Stimulated activated CD8-positive, alpha-beta memory T cell treated with anti-CD3 and anti-CD28 coated beads, Interleukin-7, amount 100 ng/mL, for 1 hour (primary cell): ENCODE results near the gene SLC39A11.
"Not testable (repeated sequence)": the region's sequence is repeated elsewhere in the genome, so short reads cannot be mapped to it uniquely, and the experiment has no call there.

Source experiments
- DNase-seq, 2 donors: peaks; one replicate each; pipeline ENCODE4 v3.0.0-alpha.2; 2020; ENCODE audit warnings: low read depth in 2 of 2

The SLC39A11 gene

GRCh38 chr17:73107191-73107590 lies 14.7 kb upstream of the SLC39A11 start:
- no peak for DNase-seq

DNA sequence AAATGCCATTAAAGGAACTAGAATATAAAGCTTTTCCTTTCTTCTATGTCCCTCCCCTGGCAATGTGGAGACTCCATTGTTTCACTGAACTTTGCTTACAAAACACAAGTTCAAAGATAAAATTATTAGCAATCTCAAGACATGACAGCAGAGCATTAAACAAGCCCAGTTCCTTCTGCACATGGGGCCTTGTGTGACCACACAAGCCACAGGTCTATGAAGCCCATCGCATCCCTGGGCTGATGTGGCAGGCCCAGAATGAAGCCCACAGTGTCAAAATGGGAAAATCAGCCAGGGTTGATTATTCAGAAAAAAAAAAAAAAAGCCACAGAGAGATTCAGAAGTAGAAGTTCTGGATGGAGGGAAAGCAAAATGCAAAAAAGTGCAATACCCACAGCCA lies 12.9 kb upstream of the SLC39A11 start:
- DNase-seq = no peak

DNA sequence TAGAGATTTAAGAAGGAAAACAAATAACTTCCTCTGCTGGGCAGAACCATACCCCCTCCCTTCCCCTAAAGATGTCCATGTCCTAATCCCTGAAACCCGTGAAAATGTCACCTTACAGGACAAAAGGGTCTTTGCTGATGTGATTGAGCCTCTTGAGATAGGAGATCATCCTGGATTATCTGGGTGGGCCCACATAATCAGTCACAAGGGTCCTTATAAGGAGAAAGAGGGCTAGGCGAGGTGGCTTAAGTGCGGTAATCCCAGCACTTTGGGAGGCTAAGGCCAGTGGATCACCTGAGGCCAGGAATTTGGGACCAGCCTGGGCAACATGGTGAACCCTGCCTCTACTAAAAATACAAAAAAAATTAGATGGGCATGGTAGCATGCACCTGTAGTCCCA lies 12.0 kb upstream of the SLC39A11 start:
- no peak for DNase-seq

DNA sequence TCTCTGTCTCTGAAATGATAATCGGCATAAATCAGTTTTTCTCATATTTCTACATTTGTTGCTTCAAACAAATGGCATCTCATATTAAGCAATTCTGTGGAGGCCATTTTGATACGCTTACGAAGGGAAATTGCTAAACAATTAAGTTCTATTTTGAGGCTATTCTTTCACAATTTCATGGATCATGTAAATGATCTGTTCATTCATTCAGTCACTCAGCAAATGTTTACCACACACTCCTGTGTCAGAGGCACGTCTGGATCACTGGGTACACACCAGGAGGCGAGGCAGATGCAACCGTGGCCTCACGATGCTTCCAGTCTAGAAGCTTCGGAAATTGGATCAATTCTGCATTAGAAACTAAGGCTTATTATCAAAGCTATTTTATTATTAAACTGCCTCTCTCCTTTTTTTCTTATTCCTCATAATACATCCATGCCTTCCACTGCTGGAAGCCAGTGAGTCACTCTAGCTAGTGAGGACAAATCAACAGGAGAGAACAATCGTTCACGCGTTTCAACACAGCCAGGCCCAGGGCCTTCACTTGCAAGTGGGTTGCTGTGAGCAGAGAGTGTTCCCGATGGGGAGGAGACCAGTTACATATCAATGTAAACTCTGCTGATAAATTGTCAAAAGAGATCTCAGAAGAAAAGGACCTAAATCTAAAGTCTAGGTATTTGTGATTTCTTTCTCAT lies 11.3 kb upstream of the SLC39A11 start:
- DNase-seq = no peak

DNA sequence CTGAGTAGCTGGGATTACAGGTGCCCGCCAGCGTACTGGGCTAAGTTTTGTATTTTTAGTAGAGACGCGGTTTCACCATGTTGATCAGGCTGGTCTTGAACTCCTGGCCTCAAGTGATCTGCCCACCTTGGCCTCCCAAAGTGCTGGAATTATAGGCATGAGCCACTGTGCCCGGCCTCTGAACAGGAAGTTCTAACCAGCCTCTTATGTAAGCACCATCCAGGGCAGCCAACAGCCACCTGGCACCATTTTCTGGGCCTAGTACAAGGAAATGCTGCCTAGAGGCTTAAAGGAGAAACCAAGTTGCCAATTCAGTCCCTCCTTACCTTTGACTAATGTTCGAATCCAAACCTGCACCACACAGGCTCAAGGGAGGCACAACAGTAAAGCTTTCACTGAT lies 8.5 kb upstream of the SLC39A11 start:
- DNase-seq = no peak

GRCh38 chr17:73100363-73100762 lies 7.9 kb upstream of the SLC39A11 start:
- no peak for DNase-seq

- no peak for DNase-seq
These were observed 7.0 kb upstream of the SLC39A11 start for GRCh38 chr17:73099511-73099910.

- DNase-seq = no peak
These were observed 6.4 kb upstream of the SLC39A11 start for GRCh38 chr17:73098919-73099318.

- DNase-seq = not testable (repeated sequence)
These were observed 5.7 kb upstream of the SLC39A11 start for GRCh38 chr17:73097973-73098765.

DNA sequence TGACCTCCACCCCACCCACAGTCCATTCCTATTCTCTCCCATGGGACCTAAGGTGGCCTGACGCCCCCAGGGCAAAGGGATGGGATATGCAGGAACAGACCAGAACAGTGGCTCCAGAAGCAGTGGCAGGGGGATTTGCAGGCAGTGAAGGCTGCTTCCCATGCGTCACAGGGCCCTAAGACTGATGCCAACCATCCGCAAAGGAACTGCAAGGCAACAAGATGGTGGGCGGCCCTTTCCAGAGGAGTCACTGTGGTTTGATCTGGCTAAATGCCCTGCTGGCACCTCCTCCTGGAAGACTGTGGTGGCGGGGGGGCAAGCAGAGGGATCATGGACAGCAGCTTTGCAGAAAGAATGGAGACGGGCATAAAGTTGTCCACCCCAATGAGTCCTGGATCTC lies 4.4 kb upstream of the SLC39A11 start:
- DNase-seq = no peak

GRCh38 chr17:73096211-73096610 lies 3.7 kb upstream of the SLC39A11 start:
- DNase-seq = no peak

DNA sequence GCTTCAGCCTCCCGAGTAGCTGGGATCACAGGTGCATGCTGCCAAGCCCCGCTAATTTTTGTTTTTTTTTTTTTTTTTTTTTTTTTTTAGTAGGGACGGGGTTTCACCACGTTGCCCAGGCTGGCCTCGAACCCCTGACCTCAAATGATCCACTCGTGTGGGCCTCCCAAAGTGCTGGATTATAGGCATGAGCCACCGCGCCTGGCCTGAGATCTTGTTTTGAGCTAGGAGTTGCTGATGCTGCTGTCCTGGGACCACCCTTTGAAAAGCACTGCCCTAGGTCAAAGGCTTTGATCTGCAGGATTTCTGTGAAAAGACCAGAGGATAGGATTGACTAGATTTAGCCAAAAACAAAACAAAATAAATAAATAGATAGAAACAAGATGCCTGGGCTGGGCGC lies 798 bp upstream of the SLC39A11 start:
- no peak for DNase-seq

DNA sequence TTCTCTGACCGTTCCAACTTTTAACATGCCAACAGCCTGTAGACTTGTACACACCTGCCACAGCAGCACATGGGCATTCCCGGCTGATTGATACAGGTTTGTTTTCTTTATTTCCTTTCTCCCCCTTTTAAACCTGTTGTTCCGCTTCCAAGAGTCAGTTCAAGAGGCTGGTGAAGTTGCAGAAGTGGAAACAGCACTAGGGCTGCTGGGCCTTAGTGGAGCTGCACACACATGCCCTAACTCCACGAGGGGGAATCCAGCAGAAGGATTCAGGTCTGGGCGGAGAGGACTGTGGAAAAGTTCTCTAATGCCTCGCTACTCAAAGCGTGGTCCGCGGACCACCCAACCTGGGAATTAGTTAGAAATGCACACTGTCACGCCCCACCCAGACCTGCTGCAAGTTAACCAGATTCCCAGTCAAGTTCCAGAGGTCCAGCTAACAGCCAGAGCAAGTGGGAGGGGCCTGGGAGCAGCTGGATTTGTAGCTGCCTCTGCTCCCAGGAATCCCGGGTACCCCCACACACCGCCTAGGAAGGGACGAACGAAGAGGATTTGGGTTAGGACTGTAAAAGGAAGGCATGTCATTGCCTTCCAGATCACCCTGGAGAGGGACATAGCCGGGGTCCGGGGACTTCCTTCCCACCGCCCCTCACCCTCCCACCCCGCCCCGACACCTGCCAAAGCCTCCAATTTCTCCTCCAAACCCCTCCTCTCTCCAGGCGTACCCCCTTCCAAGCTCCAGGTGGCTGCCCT lies 542 bp downstream of the SLC39A11 start:
- no peak for DNase-seq

DNA sequence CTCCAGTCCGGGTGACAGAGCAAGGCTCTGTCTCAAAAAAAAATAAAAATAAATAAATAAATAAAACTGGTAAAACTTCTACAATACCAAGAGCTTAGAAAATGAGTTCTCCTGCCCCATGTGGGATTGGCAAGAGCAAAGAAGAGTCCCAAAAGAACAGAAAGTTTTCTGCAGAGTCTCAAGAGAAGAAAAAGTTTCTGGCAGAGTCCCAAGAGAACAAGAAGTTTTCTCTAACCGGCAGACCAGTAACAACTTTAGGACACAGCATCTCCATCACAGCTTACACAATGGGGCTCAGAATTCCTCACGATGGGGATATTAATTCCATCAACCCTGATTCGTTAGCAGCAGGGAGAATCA lies 1.1 kb downstream of the SLC39A11 start:
- DNase-seq = no peak

- DNase-seq = no peak
These were observed 1.9 kb downstream of the SLC39A11 start for GRCh38 chr17:73090396-73091202.

- DNase-seq = no peak
These were observed 2.9 kb downstream of the SLC39A11 start for GRCh38 chr17:73089322-73090317.

DNA sequence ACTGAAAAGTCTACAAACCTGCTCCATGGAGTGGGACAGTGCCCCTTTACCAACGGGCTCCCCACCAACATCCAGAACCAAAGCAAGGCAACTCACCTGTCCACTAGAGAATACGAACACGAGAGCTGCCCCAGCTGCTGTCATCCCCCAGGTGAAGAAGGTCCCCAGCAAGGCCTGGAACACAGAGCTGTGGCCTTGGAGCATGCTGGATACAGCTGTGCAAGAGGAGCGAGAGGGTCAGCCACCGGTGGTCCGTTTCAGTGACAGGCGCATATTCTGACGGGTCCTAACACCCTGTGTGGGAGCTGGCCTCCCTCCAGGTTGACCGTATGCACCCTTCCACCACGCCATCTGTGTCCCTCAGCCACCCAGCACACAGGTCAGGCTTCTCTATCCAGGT lies 3.9 kb downstream of the SLC39A11 start:
- DNase-seq = no peak

GRCh38 chr17:73083432-73083831 lies 9.1 kb downstream of the SLC39A11 start:
- DNase-seq = no peak

DNA sequence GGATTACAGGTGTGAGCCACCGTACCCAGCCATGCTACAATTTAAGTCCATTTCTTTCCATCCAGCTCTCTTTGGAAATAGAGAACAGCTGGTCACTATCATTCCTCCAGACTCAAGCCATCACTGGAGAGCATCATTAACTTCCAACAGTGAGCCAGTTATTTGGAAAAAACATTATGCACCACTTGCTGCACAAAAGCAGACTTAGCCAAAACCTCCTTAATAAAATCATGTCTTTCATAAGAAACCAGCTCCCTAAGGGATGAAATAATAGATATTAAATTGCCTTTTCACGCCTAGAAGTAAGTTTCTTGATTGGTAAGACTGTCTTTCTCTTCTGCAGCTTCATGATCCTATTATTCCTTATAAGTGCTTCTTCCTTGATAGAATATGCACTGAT lies 17.9 kb downstream of the SLC39A11 start:
- DNase-seq = no peak

DNA sequence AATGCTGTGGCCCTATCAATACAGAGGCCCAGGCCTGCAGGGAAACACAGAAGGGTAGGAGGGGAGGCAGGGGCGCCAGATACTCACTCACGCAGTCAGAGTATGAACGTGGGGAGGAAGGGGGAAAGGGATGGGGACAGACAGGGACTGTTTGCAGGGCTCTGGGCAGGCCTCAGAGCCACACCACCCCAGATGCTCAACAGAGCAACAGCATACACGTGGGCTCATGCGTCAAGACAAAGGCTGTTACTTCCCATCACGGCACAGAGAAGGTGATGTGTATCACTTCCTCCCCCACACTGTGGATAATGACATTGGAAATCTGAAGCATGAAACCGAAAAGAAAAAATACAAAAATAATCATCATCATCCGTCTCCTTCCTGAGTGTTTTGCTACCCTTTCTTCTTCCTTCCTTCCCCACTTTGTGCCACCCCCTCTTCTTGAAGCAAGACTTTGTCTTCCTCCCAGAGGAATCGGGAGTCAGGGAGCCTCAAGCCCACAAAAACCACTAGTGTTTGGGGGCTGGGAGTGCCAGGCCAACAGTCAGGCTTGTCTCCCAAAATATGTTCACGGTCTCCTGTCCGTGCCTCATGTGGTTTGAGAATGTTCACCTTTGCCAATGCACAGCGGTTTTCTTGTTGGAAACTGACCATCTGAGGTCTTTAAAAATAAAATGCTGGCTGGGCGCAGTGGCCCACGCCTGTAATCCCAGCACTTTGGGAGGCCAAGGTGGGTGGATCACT lies 20.1 kb downstream of the SLC39A11 start:
- no peak for DNase-seq
